ENCODE data around the gene QRFP.

QRFP gene

DNA sequence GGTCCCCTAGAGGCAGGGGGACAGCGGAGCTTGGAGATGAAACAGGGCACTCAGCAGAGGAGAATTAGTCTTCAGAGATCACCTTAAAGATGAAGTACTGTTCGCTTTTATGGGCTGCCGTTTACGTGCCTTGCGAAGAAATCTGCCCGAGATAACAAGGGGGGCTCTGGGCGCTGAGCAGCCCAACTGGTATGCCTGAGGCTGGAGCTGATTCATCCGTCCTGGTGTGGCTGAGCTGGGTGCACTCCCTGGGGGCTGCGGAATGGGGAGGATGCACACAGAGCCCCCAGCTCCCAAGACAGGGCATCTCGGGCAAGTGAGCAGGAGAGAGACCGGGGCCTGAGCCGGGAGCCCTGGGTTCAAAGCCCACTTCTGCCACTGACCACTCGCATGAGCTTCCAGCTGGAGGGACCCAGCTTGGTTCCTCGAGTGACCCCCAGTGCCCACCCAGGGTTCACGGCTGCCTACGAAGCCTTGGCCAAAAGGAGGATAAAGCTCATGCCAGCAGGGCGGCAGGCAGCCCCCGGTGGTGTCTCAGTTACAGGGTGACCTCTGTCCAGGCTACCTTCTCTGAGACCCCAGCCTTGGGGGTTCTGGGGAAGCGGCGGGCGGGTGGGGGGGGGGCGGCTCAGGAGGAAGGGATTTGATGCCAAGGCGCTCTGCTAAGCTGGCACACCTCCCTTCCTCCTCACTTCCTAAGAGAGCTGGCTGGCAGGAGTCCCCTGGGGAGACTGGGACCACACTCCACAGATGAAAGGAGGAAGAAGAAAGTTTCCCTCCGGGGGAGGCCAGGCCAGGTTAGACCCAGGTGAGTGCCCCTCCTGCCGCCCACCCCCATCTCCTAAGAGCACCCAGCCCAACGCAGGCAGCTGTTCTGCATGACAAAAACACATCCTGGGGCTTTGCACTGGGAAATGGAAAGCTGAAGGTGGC lies 36.8 kb upstream of the QRFP start:
- no peak for DNase-seq

- no peak for DNase-seq
Measured at GRCh38 chr9:130932255-130933079, 35.9 kb upstream of the QRFP start.

- no peak for DNase-seq
Measured at GRCh38 chr9:130931508-130932254, 35.1 kb upstream of the QRFP start.

DNA sequence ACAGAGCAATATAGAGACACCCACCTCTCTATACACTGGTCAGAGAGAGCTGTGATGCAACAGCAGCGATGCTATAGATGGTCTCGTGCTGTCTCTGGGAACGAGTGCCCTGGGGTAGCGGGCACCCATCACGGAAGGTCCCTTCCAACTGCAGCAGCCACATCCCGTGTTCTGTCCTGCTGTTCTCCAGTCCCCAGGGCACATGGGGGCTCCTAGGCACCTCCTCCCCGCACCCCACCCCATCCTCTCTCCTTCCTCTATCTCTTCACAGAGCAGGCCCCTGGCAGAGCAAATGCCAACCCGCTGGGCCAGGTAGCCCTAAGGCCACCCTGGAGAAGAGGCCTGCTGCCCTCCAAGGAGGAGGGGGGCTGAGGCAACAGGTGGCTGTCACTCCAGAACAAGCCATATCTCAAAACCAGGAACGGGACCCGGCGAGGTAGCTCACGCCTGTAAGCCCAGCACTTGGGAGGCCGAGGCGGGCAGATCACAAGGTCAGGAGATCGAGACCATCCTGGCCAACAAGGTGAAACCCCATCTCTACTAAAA lies 34.3 kb upstream of the QRFP start:
- no peak for DNase-seq

GRCh38 chr9:130930132-130930803 lies 33.7 kb upstream of the QRFP start:
- DNase-seq, result no peak

DNA sequence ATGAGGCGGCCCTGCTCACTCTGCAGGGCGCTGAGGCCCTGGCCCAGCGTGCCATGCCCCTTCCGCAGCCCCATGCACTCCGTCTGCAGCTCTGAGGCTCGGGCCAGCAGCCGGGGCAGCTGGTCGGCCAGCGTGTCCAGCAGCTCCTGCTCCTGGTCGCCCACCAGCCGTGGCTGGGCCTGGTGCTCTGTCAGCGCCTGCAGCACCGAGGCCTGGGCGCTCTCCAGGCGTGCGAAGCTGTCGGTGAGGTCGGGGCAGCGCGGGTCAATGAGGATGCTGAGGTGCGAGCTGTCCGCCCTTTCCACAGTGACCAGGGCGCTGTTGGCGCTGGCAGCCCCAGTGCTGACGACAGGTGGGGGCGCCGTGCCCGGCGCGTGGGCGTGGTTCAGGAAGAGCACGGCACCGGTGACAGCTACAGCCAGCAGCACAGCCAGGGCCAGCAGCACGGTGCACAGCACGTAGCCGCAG lies 33.0 kb upstream of the QRFP start:
- no peak for DNase-seq

GRCh38 chr9:130927995-130928900 lies 31.6 kb upstream of the QRFP start:
- DNase-seq, result no peak

DNA sequence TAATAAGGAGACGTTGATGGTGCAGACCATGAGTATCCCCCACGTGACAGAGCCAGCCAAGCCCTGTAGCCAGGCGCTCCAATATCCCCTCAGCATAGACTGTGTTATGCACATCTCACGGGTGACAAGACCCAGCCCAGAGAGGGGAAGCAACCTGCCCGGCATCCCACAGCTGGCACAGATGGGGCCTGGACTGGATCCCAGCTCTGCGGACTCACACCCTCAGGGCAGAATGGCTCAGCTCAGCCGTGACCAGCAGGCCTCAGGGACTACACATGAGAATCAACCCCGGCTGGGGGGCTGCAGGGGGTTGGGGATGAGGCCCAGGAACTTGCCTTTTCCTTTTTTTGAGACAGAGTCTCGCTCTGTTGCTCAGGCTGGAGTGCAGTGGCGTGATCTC lies 30.7 kb upstream of the QRFP start:
- no peak for DNase-seq

DNA sequence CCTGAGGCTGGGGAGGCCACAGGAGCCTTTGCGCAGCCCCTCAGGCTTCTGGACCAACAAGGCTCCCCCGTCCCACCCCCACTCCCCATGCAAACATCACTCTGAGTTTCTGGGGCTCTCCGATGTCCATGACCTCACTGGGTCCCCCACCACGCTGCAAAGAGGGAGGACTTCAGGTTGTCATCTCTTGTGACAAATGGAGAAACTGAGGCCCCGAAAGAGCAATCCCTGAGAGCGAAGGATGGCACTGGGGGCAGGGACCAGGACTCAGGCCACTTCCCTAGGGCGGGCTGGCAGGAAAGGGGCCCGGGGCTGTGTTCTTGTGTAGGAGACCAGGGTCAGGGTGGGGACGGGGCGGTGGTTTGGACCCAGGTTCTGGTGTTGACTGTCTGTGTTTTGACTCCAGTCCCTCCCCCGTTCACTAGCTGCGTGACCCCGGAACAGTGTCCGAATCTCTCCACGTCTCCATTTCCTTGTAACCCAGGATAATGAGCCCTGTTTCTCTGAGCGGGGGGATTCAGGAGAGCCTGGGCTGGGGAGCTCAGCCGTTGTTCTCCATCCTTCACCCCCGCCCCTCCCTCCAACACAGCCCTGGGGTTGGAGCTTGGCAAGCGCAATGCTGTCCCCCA lies 28.6 kb upstream of the QRFP start:
- DNase-seq, result no peak

GRCh38 chr9:130924448-130924788 lies 27.8 kb upstream of the QRFP start:
- DNase-seq, result no peak

DNA sequence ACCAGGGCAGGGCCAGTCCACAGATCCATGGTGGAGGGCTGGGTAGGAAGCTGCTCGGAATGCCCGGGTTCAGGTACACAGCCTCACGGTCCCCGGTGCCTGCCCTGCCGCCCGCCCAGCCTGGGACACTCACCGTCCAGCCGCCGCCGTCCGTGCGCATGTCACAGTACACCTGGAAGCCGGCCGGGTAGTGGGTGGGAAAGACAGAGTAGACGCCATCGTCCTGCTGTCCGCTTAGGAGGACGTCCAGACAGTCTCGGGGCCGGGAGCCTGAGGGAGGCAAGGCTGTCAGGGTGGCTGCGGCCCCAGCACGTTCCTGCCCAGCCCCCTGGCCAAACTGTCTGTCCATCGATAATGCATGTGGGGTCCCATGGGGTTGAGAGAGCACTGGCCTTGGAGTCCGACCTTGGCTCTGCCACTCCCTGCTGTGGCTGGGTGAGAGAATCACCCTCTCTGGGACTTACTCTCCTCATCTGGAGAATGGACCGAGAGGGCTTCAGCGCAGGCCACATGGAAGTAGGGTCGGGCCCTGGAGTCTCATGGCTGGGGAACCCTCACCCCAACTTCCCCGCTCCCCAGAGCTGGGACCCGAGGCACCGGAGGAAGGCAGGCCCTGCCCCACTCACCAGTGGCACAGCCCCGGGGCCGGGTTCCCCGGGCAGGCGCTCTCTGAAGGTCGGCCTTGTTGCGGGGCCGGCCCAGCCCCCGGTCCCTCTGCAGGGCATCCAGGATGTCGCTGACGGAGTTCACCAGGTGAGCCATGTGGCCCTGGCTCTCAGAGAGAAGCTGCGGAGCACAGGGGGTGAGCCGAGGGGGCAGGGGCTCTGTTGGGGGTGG lies 27.2 kb upstream of the QRFP start:
- DNase-seq, result no peak

DNA sequence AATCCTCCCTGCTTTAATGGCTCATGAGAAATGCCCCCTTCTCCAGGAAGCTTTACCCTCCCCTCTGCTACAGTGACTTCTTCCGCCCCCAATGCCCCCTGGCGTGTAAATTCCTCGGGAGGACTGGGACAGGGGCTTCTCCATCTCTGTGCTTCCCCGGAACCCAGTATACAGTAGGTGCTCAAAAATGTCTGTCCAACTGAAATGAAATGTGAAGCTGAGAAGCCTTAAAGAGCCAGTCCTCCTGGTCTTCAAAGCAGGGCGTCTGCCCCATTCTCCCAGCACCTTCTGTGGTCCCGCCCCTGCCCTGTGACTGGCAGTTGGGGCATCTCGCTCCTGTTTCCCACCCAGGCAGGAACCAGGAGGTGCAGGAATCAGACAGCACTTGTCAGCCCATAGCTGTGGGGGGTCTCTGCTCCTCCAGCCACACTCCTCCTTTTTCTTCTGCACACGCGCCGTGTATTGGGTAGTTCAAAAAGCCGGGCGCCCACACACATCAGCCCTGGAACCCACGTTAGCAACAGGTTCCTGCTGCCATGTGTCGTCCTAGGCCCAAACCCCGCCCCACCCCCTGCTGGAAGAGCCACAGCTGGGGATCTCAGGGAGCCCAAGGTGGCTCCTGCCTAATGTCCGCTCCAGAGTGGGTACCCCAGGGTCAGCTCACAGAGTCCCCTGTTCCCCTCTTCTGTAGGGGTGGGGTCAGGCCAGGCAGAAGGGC lies 26.4 kb upstream of the QRFP start:
- DNase-seq, result no peak

GRCh38 chr9:130921989-130922892 lies 25.6 kb upstream of the QRFP start:
- no peak for DNase-seq

DNA sequence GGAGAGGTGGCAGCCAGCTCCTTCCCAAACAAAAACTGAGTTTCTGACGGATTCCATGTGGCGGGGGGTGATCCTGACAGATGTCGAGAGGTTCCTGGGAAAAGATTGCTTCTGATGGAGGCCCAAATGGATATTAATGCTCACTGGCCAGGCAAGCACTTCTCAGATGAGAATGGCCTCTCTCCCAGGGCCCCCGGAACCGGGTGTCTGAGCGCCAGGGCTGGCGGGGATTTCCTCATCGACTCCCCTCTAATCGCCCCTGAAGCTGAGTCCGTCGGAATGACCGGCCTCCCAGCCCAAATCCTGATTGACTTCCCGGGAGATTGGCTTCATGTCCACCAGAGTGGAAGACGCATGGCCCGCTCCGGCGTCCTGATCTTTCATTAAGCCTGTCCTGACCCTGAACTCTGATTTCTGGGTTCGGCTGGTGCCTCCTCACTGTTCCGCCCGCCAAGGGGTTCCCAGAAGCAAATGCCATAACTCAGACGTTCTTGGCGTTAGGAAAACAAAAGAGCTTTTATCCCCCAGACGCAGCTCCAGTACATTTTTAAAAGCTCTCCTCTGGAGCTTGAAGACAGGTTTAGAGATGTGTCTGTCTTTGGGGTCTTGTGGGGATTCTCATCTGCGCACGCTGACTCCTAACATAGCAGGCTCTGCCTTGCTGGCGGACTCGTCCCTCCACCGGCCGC lies 24.8 kb upstream of the QRFP start:
- no peak for DNase-seq

DNA sequence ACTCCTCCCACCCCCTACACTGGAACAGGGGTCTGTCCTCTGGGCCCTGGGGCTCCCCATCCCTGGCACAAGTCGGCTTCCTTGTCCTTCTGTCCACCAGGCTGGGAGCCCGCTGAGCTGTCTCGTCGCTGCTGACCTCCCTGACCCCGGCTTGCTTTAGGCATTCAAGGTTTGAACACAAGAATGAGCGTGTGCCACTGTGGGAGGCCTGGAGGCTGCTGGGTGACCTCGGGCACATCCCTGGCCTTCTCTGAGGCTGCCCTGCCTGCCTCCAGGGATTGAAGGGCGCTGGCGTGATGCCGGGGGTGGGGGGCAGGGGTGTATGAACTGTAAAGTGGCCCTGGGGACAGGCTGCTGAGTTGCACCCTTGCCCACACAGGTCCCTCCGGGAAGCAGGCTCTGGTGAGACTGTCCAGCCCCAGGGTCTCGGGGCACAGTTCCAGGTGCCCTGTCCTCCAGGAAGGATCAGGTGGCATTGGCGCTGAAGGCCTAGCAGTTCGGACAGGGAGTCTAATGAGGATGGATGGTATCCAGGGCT lies 24.2 kb upstream of the QRFP start:
- no peak for DNase-seq

- no peak for DNase-seq
Measured at GRCh38 chr9:130920233-130920632, 23.6 kb upstream of the QRFP start.

DNA sequence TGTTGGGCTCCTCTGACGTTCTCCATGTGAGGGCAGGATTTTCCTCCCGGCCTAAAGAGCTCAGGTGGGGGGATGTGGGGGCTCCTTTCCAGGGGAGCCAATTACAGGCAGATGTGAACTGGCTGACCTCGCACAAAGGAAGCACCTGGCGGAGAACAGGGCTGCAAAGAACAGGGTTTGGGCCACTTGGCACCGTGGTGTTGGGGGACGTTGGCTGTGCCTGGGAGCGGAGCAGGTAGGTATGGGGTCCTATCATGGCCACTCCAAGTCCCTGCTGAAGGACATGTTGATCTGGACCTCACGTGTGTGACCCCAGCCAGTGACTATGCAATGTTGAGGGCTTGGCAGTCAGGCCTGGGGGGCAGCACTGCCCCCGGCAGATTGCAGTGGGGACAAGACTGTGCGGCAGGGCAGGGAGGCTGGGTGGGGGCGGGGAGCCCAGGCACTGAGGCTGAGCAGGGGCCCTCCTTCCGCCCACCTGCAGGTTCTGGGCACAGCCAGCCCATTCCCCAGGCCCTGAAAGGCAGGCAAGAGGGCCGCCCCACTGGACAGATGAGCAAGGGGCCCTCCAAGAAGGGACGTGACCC lies 23.0 kb upstream of the QRFP start:
- no peak for DNase-seq
